Glomerular visceral epithelial cell (primary cell): ENCODE results near the gene C3orf38.
"Not testable (repeated sequence)": the region's sequence is repeated elsewhere in the genome, so short reads cannot be mapped to it uniquely, and the experiment has no call there.

ENCODE experiments used
- DNase-seq: peaks from one replicate; pipeline ENCODE4 v3.0.0-alpha.2; 2016; ENCODE audit errors: extremely low spot score

Gene C3orf38

DNA sequence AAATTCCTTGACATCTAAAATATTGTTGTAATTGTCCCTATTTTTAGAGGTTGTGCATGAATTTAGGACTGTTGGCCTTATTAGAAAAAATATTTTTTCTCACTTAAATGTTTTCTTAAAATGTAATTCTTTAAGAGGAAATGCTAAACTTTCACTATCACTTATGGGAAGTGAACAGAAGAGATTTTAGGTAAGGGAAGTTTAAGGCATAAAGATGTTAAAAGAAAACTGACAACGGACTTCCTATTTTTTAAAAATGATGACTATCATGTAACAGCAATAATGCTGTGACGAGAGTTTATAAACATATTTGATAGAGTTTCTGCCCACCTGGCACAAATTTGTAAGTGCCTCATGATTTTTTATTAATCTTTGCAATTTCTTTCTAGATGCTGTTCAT is 3.1 kb downstream of the C3orf38 start:
- no peak for DNase-seq

DNA sequence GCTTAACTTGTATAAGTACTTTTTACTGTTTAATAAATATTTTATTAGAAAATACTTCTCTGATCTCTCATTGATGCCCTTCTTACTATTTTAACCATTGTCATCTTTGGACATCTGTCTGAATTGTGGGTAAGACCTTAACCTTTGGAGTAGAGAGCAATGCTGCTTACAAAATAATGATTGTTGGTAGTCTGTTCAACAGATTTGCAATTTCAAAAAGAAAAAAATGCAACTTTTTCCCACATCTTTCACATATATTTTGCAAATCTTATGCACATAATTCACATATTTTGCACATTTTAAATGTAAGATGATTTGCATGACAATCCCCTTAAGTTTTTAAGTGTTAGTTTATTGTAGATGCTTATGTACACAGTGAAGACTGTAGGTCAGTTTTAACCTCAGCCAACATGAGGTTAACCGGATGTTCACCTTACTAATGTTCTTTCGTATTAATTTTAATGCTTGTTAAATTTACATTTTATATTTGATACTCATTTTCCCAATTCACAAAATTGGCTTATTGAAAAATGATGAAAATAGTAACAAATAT is 16.7 kb downstream of the C3orf38 start:
- DNase-seq: no peak

DNA sequence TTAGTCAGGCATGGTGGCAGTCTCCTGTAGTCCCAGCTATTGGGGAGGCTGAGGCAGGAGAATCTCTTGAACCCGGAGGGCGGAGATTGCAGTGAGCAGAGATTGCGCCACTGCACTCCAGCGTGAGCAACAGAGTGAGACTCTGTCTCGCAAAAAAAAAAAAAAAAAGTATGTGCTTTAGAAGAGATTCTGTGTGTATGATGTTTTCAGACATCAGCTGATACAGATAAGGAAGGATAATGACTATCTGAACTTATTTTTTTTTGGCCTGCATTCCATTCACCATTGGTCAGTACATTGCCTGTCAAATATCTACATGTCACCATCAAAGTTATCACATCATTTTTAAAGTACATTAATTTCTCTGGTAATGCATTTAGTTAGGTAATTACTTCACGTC is 17.4 kb downstream of the C3orf38 start:
- no peak for DNase-seq

DNA sequence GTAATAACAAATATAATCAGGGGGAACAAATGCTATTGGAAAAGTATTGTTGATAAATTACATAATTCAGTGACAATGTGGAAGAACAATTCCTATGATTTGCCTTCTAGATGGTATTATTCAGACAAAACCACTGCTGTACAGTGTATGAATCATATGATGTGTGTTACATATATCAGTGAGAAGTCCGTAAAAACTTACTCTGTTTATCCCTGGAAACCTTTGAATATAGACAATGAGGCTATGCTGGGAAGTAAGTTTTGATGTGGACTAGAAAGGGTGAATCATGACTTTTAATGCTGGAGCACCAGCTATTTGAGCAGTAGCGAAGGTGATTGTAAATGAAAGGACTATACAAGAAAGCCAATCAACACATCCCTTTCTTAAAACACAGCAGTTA is 17.9 kb downstream of the C3orf38 start:
- no peak for DNase-seq

DNA sequence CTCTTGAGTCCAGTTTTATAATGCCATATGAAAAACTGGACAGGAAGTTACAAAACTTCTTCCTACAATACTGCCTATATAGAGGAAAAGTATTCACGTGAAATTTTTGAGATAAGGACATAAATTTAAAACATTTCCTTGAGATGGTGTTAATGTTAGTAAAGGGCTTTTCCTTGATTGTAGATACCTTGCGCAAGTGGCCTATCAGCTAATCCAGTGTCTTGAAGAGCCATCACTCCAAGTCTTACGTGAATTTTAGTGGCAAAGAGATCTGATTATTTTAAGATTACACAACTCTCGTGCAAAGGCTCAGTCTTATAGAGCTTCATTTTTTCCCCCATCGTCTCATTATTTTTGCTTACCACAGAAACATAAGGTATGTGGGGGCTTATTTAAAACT is 18.4 kb downstream of the C3orf38 start:
- DNase-seq: no peak

DNA sequence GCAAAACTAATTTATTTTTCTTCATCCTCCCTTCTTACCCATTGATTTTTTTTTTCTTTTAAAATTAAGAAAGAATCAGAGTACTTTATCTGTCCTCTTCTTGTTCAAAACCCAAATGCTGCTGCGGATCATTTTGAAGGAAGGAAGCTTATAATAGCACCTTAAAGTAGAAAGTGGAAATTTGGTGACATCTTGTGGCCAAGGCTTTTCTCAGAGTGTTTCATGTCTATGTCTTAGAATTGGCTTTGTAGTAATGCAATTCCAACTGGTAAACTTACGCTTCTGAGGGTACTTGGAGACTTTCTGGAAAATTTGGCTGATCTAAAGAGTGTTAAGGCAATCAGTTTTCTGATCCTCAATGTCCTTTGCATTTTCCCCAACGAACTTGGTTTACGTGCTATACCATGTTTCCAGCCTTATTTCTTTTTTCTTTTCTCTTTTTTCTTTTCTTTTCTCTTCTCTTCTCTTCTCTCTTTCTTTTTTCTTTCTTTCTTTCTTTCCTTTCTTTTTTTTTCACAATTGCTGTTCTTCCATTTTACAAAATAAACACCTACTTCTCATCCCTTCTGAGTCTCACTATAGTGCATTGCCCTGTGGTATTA is 30.7 kb downstream of the C3orf38 start:
- peak; percentile 29 for DNase-seq

DNA sequence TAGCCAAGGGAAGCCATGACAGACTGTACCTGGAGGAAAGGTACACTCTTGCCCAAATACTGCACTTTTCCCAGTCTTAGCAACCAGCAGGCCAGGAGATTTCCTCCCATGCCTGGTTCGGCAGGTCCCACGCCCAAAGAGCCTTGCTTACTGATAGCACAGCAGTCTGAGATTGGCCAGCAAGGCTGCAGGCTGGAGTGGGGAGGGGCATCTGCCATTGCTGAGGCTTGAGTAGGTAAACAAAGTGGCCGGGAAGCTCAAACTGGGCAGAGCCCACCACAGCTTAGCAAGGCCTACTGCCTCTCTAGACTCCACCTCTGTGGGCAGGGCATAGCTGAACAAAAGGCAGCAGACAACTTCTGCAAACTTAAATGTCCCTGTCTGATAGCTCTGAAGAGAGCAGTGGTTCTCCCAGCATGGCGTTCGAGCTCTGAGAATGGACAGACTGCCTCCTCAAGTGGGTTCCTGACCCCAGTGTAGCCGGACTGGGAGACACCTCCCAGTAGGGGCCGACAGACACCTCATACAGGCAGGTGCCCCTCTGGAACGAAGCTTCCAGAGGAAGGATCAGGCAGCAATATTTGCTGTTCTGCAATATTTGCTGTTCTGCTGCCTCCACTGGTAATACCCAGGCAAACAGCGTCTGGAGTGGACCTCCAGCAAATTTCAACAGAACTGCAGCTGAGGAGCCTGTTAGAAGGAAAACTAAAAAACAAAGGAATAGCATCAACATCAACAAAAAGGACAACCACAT is 32.6 kb downstream of the C3orf38 start:
- not testable (repeated sequence) for DNase-seq

DNA sequence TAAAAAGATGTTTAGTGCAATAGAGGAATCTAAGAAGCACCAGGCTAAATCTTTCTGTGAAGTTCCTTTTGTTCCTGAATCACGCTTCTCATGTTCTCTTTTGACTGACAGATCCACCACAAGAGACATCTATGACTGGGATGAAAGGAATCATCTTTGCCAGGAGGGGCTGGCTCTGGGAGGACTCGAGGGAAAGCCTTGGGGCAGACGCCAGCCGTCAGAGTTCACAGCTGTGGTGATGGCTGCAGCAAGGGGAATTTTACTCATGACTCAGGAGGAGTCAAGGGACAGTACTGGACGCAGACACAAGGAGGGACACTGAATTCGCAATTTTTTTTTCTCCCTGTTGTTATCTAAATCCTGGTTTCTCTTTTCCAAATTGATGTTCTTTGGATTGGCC is 38.7 kb downstream of the C3orf38 start:
- DNase-seq: no peak

DNA sequence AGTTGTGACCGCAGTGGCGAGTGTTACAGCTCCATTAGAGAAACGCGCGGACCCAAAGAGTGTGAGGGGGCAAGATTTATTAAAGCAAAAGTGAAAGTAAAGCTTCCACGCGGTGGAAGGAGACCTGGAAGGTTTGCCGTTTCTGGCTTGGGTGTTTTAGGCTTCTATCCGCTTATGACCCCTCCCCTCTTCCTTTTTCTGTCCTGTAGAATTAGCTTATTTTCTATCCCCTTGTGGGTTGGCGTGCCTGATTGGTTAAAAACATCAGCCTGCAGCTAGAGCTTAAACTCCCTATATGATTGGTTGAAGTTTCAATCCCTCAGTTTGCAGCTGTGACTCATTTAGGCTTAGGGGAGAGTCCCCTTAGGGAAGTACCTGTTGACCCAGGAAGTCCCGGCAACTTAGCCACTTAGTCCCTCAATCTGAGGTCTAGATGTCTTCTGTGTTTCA is 39.6 kb downstream of the C3orf38 start:
- no peak for DNase-seq

DNA sequence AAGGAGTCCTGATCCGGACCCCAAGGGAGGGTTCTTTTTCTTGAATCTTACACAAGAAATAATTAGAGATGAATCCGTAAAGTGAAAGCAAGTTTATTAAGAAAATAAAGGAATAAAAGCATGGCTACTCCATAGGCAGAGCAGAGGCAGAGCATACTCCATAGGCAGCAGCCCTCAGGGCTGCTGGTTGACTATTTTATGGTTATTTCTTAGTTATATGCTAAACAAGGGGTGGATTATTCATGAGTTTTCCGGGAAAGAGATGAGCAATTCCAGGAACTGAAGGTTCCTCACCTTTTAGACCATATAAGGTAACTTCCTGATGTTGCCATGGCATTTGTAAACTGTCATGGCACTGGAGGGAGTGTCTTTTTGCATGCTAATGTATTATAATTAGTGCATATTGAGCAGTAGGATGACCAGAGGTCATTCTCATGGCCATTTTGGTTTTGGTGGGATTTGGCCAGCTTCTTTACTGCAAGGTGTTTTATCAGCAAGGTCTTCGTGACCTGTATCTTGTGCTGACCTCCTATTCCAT is 42.2 kb downstream of the C3orf38 start:
- no peak for DNase-seq

DNA sequence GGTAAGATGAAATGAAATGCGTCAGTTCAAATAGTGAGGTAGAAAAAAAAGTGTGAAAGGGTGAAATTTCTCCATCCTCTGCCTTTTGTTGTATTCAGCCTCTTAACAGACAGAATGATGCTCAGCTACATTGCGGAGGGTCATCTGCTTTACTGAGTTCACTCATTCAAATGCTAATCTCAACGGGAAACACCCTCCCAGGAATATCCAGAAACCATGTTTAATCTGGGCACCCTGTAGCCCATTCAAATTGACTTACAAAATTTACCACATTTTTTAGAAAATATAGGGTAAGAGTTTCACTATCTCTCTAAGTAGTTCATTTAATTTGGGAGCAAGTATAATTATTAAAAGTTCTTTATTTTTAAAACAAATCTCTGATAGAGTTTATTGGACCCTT is 42.9 kb downstream of the C3orf38 start:
- no peak for DNase-seq

DNA sequence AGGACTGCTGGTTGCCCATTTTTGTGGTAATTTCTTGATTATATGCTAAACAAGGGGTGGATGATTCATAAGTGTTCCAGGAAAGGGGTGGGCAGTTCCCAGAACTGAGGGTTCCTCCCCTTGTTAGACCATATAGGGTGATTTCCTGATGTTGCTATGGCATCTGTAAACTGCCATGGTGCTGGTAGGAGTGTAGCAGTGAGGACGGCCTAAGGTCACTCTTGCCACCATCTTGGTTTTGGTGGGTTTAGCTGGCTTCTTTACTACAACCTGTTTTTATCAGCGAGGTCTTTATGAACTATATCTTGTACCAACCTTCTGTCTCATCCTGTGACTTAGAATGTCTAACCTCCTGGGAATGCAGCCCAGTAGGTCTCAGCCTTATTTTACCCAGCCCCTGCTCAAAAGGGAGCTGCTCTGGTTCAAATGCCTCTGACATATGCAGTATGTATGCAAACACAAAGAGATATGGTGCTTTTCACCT is 46.2 kb downstream of the C3orf38 start:
- no peak for DNase-seq

DNA sequence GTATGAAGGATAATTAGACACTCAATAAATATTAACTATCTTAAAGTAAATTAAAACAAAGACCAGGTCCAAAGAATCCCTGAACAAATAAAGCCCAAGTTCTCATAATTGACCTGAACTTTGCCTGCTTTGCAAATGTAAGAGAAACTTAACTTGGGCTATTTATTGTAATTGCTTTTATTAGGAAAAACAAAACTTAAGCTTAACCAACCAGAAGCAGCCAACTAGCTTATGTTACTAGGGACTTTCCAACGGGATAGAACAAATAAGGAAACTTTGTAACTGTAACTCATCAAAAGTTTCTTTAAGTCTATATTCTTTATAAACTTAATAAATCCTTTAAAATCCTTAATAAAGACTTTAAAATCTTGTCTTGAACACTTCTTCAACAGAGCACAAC is 48.4 kb downstream of the C3orf38 start:
- DNase-seq: no peak

DNA sequence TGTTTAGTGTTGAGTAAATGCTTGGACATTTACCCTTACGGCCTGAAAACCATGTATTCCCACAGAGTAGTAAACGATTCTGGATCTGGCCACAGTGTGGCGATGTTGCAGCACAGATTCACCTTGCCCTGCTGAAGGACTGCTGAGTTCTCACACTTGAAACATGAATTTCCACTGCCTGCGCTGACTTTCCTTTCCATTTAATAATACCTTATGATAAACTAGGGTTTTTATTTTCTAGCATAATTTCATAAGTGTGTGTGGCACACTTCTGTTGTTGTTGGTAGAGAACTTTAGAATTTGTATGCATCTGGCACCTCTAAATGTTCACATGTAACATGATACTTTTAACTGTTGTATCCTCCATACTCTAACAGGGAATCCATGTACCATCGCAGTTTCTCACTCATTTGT is 53.9 kb downstream of the C3orf38 start:
- DNase-seq: peak; percentile 60
